A549 (cell line): ENCODE measurements around the gene SYNPO2. TPM values are rescaled to one million over a fixed set of nuclear protein-coding genes. Genes with fewer than 3 reads are reported as not detected.
A peak's percentile ranks its signal among the peaks of the same experiment; 100 is the strongest.

Source experiments
- ATAC-seq, 2 experiments: fragments of 200-7000 bp in 1 of 2; fragments of >200 bp in 1 of 2; cut with Nextera tagmentation in 1 of 2; cut with Tn5 transposase in 1 of 2; 3 replicates each; pipeline versions ENCODE4 v1.8.0 to v1.9.1; 2018 to 2020; ENCODE audit warnings: mild to moderate bottlenecking in 1 of 2, moderate library complexity in 1 of 2
- CTCF ChIA-PET: fragments of 300-600 bp; sonication (Branson Sonifier 250); formaldehyde crosslinking; extraction: SDS; loops from one replicate; lab custom pipeline; 2021; ENCODE audit warnings: antibody characterized with exemption, inconsistent platforms; lab: Yijun Ruan, JAX
- POLR2A ChIA-PET: fragments of 350-600 bp; formaldehyde crosslinking; extraction: SDS; loops from one replicate; lab custom pipeline; 2021; ENCODE audit warnings: antibody characterized with exemption, inconsistent platforms; lab: Yijun Ruan, JAX
- DNase-seq, 2 experiments: peaks; one replicate each; pipeline versions ENCODE4 v3.0.0 to v3.0.0-alpha.2; 2011 to 2016; ENCODE audit warnings: low read depth in 1 of 2, low spot score in 1 of 2
- FAIRE-seq: peaks from 2 replicates; lab custom pipeline; 2011; peaks lifted over from hg19 to GRCh38; lab: Jason Lieb, UNC
- H3K27ac ChIP-seq, 2 experiments: fragments of >200 bp; sonication (Bioruptor Twin); formaldehyde crosslinking; 3 replicates each; pipeline ENCODE4 v1.5.1; 2016 to 2017
- H3K4me1 ChIP-seq: fragments of >200 bp; sonication (Bioruptor Twin); formaldehyde crosslinking; 3 replicates; pipeline ENCODE4 v1.6.1; 2016
- H3K4me2 ChIP-seq: fragments of >200 bp; sonication (Bioruptor Twin); formaldehyde crosslinking; 3 replicates; pipeline ENCODE4 v1.6.1; 2016
- H3K4me3 ChIP-seq: fragments of >200 bp; sonication (Bioruptor Twin); formaldehyde crosslinking; 3 replicates; pipeline ENCODE4 v1.5.1; 2016
- H3K9me3 ChIP-seq: fragments of >200 bp; sonication (Bioruptor Twin); formaldehyde crosslinking; 3 replicates; pipeline ENCODE4 v1.6.1; 2016
- CEBPB ChIP-seq, 2 experiments: fragments of >200 bp in 1 of 2; sonication (Bioruptor Twin) in 1 of 2; formaldehyde crosslinking in 1 of 2; IDR thresholded peaks; 2 replicates each; pipeline ENCODE4 v1.6.1; 2012 to 2016
- CHD2 ChIP-seq: fragments of 150-350 bp; IDR thresholded peaks from 2 replicates; pipeline ENCODE4 v1.6.1; 2014; ENCODE audit warnings: low read length; ENCODE audit not compliant: partially characterized antibody
- CTCF ChIP-seq: fragments of >200 bp; sonication (Bioruptor Twin); formaldehyde crosslinking; IDR thresholded peaks from 3 replicates; pipeline ENCODE4 v1.5.1; 2016
- EHF ChIP-seq: fragments of 250-450 bp; sonication (Bioruptor Pico); IDR thresholded peaks from 2 replicates; pipeline ENCODE4 v1.5.0; 2020; ENCODE audit warnings: mild to moderate bottlenecking
- EP300 ChIP-seq, 2 experiments: fragments of >200 bp; sonication (Bioruptor Twin); formaldehyde crosslinking; IDR thresholded peaks; 2 replicates in 1 of 2; 3 replicates in 1 of 2; pipeline ENCODE4 v1.6.1; 2016 to 2017
- ESRRA ChIP-seq: fragments of 150-350 bp; IDR thresholded peaks from 2 replicates; pipeline ENCODE4 v1.6.1; 2014; ENCODE audit warnings: mild to moderate bottlenecking, low read length, borderline replicate concordance
- GATA3 ChIP-seq: IDR thresholded peaks from 2 replicates; pipeline ENCODE4 v1.6.1; 2012; ENCODE audit warnings: borderline replicate concordance
- HOXB5 ChIP-seq: fragments of 250-450 bp; sonication (Bioruptor Pico); IDR thresholded peaks from 2 replicates; pipeline ENCODE4 v1.5.0; 2020; ENCODE audit warnings: mild to moderate bottlenecking, moderate library complexity
- JUN ChIP-seq, 2 experiments: fragments of >200 bp; sonication (Bioruptor Twin); formaldehyde crosslinking; IDR thresholded peaks; 2 replicates in 1 of 2; 3 replicates in 1 of 2; pipeline ENCODE4 v1.6.1; 2016 to 2017
- MAFK ChIP-seq: fragments of 450-650 bp; IDR thresholded peaks from 2 replicates; pipeline ENCODE4 v1.6.1; 2014; ENCODE audit not compliant: partially characterized antibody
- NPAS2 ChIP-seq: fragments of 250-450 bp; sonication (Bioruptor Pico); IDR thresholded peaks from 2 replicates; pipeline ENCODE4 v1.8.0; 2022; ENCODE audit warnings: mild to moderate bottlenecking, moderate library complexity, borderline replicate concordance
- NR3C1 ChIP-seq: fragments of >200 bp; sonication (Bioruptor Twin); formaldehyde crosslinking; IDR thresholded peaks from 3 replicates; pipeline ENCODE4 v1.6.1; 2017
- PHF8 ChIP-seq: fragments of 200-600 bp; sonication (generic); IDR thresholded peaks from 2 replicates; pipeline ENCODE4 v1.6.1; 2016; ENCODE audit warnings: low read depth, mild to moderate bottlenecking, antibody characterized with exemption, moderate library complexity, borderline replicate concordance
- REST ChIP-seq: fragments of 200-600 bp; sonication (generic); IDR thresholded peaks from 2 replicates; pipeline ENCODE4 v1.6.1; 2016; ENCODE audit warnings: antibody characterized with exemption, mild to moderate bottlenecking, moderate library complexity
- RFX5 ChIP-seq: fragments of 450-650 bp; IDR thresholded peaks from 2 replicates; pipeline ENCODE4 v1.7.1; 2014; ENCODE audit warnings: antibody characterized with exemption, mild to moderate bottlenecking, moderate library complexity
- RNF2 ChIP-seq: fragments of 200-600 bp; sonication (generic); IDR thresholded peaks from 2 replicates; pipeline ENCODE4 v1.6.1; 2016; ENCODE audit warnings: low read depth, mild to moderate bottlenecking, antibody characterized with exemption, moderate library complexity, borderline replicate concordance
- TFCP2L1 ChIP-seq: fragments of 250-450 bp; sonication (Bioruptor Pico); IDR thresholded peaks from 2 replicates; pipeline ENCODE4 v1.5.0; 2021; ENCODE audit warnings: mild to moderate bottlenecking
- WGBS: methylation state at CpG from one replicate; pipeline ENCODE4 v1.1.6; 2017; ENCODE audit errors: missing lambda C conversion rate; 5-methylcytosine and 5-hydroxymethylcytosine counted together
- polyA plus RNA-seq, 4 experiments: library from polyadenylated mRNA; depleted of rRNA in 3 of 4; stranded (reverse); fragments of >200 nt; fragmentation: RNase III in 1 of 4; extraction: RNeasy Plus Mini Kit Qiagen cat#74134 plus additional on column Dnase treatment in 1 of 4; gene quantifications; 2 replicates in 3 of 4; 3 replicates in 1 of 4; pipeline ENCODE4 v1.2.3, GENCODE V29; 2011 to 2017

The SYNPO2 gene
- polyA plus RNA-seq, 2 of the 4 experiments (the other 2 are of a cell fraction) = 2.5 to 8.8 TPM

GRCh38 chr4:119106036-119107000 lies 217.7 kb downstream of the SYNPO2 start (continued):
- TF ChIP-seq REST (no peak), EHF (CRISPR knock-in tag) (no peak), MAFK (no peak), CHD2 (no peak), RFX5 (no peak), CEBPB (IDR thresholded peaks at IDR 0.05) (no peak)

- no peak for FAIRE-seq
- ChIA-PET CTCF (interaction anchor here (0.6 kb wide), 1 partner anchor 104 kb away, joined by 3 read pairs; no protein-coding TSS in a partner anchor), POLR2A (no interaction called here)
- Histone ChIP-seq H3K4me3 (no peak overlapping the region), H3K27ac (peak overlapping the region in 1 of 2 experiments; percentile 26; a peak in 1 of 6 replicates), H3K9me3 (no peaks in the 10 kb centered on the region), H3K4me1 (peaks cover 25% of the 10 kb centered on the region), H3K4me2 (no peak overlapping the region)
- TF ChIP-seq JUN (IDR thresholded peaks at IDR 0.05) = no peak
- no peak for TF ChIP-seq HOXB5 (CRISPR knock-in tag)
- TF ChIP-seq NPAS2 = no peak
- TF ChIP-seq PHF8 = no peak
- TF ChIP-seq EP300 (IDR thresholded peaks at IDR 0.05) = no peak
- no peak for TF ChIP-seq EHF (CRISPR knock-in tag)
- TF ChIP-seq TFCP2L1 (CRISPR knock-in tag) = no peak
- TF ChIP-seq RNF2 = no peak
- TF ChIP-seq NR3C1 = no peak
- no peak for TF ChIP-seq ESRRA
- TF ChIP-seq CTCF = no peak
- no peak for TF ChIP-seq GATA3
- WGBS = 96% methylated on average over 2 of the region's 2 CpGs
- DNase-seq = no peak
- ATAC-seq = no peak
Measured at GRCh38 chr4:119110121-119110520, 221.5 kb downstream of the SYNPO2 start.

Other genes starting within 250 kb of the SYNPO2 start
- 22.2 and 25.2 TPM in 2 replicates for gene METTL14, start 203.5 kb upstream of the SYNPO2 start, polyA plus RNA-seq (2011; rRNA removed)
- 17.3 to 20.9 TPM (median 19.8 TPM) in 3 replicates for gene METTL14, start 203.5 kb upstream of the SYNPO2 start, polyA plus RNA-seq (2017; fragmentation: RNase III; extraction: RNeasy Plus Mini Kit Qiagen cat#74134 plus additional on column Dnase treatment)
- gene SEC24D, start 52.7 kb upstream of the SYNPO2 start, polyA plus RNA-seq (2011; rRNA removed) = 15.6 and 29.3 TPM in 2 replicates
- gene SEC24D, start 52.7 kb upstream of the SYNPO2 start, polyA plus RNA-seq (2017; fragmentation: RNase III; extraction: RNeasy Plus Mini Kit Qiagen cat#74134 plus additional on column Dnase treatment) = 12.5 to 15.3 TPM (median 12.8 TPM) in 3 replicates
- gene MYOZ2, start 247.0 kb downstream of the SYNPO2 start, polyA plus RNA-seq (2011; rRNA removed) = not detected in 2 replicates
- gene MYOZ2, start 247.0 kb downstream of the SYNPO2 start, polyA plus RNA-seq (2017; fragmentation: RNase III; extraction: RNeasy Plus Mini Kit Qiagen cat#74134 plus additional on column Dnase treatment) = not detected in 3 replicates